NCI-H2227 treated with DMSO at 0.1 percent for 48 hours (cell line): ENCODE results near the gene DDX4.
"Not testable (repeated sequence)": the region's sequence is repeated elsewhere in the genome, so short reads cannot be mapped to it uniquely, and the experiment has no call there.

Experiments
- DNase-seq: peaks from one replicate; lab custom pipeline; 2025; lab: John Stamatoyannopoulos, UW

Gene DDX4

GRCh38 chr5:55724281-55724680 is 13.6 kb upstream of the DDX4 start:
- DNase-seq: no peak

GRCh38 chr5:55731848-55732247 is 6.0 kb upstream of the DDX4 start:
- no peak for DNase-seq

- DNase-seq: no peak
Measured at GRCh38 chr5:55732585-55732984, 5.3 kb upstream of the DDX4 start.

GRCh38 chr5:55734658-55735057 is 3.2 kb upstream of the DDX4 start:
- DNase-seq: no peak

- no peak for DNase-seq
Measured at GRCh38 chr5:55742778-55743177, 4.9 kb downstream of the DDX4 start.

GRCh38 chr5:55747778-55748318 is 10.0 kb downstream of the DDX4 start:
- no peak for DNase-seq

- DNase-seq: no peak
Measured at GRCh38 chr5:55749387-55749786, 11.5 kb downstream of the DDX4 start.

- DNase-seq: no peak
Measured at GRCh38 chr5:55750063-55750462, 12.2 kb downstream of the DDX4 start.

- no peak for DNase-seq
Measured at GRCh38 chr5:55750499-55750898, 12.6 kb downstream of the DDX4 start.

- no peak for DNase-seq
Measured at GRCh38 chr5:55758231-55758630, 20.4 kb downstream of the DDX4 start.

- DNase-seq: no peak
Measured at GRCh38 chr5:55758714-55759113, 20.9 kb downstream of the DDX4 start.

- DNase-seq: not testable (repeated sequence)
Measured at GRCh38 chr5:55761721-55762120, 23.9 kb downstream of the DDX4 start.

GRCh38 chr5:55763746-55764420 is 26.0 kb downstream of the DDX4 start:
- DNase-seq: no peak

- no peak for DNase-seq
Measured at GRCh38 chr5:55768279-55768678, 30.4 kb downstream of the DDX4 start.

- DNase-seq: no peak
Measured at GRCh38 chr5:55771175-55771655, 33.4 kb downstream of the DDX4 start.

- no peak for DNase-seq
Measured at GRCh38 chr5:55773057-55773456, 35.2 kb downstream of the DDX4 start.

GRCh38 chr5:55777332-55777731 is 39.5 kb downstream of the DDX4 start:
- no peak for DNase-seq

- no peak for DNase-seq
Measured at GRCh38 chr5:55800924-55801323, 63.1 kb downstream of the DDX4 start.

- DNase-seq: not testable (repeated sequence)
Measured at GRCh38 chr5:55808814-55809213, 71.0 kb downstream of the DDX4 start.

- not testable (repeated sequence) for DNase-seq
Measured at GRCh38 chr5:55815939-55816338, 78.1 kb downstream of the DDX4 start.

- no peak for DNase-seq
Measured at GRCh38 chr5:55816342-55816741, 78.5 kb downstream of the DDX4 start.

GRCh38 chr5:55817030-55817429 is 79.2 kb downstream of the DDX4 start:
- no peak for DNase-seq

- DNase-seq: no peak
Measured at GRCh38 chr5:55820488-55820887, 82.6 kb downstream of the DDX4 start.
